HG03175 (cell line): Measurements from ENCODE around the gene OGFR.
"Not testable (repeated sequence)": the region's sequence is repeated elsewhere in the genome, so short reads cannot be mapped to it uniquely, and the experiment has no call there.

Experiments used
- ATAC-seq: cut with Tn5 transposase; IDR thresholded peaks from one replicate; pipeline ENCODE4 v1.9.1; 2021; ENCODE audit warnings: mild to moderate bottlenecking, moderate library complexity; ENCODE audit not compliant: unreplicated experiment

Gene OGFR

DNA sequence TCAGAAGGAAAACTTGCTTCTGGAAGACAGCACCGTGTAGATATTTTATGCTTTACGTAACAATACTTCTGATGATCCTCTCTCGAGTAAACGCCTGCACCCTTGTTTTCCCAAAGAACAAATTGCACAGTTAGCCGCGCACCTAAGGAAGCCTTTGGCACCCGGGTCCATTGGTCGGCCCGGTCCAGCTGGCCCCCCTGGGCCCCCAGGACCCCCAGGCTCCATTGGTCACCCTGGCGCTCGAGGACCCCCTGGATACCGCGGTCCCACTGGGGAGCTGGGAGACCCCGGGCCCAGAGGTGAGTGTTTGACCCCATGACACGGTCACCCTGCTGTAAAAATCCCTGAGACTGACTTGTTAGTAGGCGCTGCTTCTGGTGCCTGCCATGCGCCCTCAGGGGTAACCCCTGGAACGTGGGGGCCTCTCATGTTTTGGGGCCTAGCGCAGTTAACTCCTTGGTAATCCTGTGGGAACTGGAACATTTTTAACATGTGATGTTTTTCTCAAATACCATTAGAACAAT lies 32.4 kb downstream of the OGFR start:
- no peak for ATAC-seq

DNA sequence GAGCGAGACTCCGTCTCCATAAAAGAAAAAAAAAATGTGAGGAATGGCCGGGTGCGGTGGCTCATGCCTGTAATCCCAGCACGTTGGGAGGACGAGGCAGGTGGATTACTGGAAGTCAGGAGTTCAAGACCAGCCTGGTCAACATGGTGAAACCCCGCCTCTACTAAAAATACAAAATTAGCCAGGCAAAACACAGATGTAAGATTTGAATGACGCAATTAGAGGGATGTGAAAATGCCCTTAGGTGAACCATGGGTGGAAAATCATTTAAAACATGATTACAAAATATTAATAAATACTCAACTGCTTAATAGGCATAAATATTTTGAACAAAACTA lies 33.1 kb downstream of the OGFR start:
- peak; percentile 11 for ATAC-seq

DNA sequence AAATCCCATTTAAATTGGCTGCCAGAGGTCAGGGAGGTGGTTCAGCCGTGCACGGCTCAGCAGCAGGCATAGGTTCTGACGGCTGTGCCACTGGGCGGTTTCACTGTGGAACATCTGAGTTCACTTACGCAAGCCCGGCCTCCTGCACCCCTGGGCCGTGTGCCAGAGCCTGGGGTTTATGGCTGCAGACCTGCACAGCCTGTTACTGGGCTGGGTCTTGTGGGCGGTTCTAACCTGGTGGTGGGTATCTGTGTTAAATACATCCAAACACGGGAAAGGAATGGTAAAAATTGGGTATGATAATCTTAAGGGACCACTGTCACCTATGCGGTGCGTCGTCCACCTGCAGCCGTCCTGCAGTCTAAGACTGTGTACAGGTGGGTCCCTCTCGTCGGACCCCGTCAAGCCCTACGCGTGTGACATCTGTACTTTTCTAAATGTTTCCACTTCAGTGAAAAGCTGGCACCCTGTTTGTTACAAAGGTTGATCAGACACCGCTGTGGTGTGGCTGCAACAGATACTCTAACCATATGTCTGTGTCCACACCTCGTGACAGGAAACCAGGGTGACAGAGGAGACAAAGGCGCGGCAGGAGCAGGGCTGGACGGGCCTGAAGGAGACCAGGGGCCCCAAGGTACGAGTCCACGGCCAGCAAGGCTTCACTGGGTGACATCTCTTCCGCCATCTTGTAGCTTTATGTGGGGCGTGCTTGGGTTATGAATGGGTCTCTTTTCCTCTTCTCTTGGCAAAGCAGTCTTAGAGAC lies 33.7 kb downstream of the OGFR start:
- ATAC-seq = peak; percentile 89

DNA sequence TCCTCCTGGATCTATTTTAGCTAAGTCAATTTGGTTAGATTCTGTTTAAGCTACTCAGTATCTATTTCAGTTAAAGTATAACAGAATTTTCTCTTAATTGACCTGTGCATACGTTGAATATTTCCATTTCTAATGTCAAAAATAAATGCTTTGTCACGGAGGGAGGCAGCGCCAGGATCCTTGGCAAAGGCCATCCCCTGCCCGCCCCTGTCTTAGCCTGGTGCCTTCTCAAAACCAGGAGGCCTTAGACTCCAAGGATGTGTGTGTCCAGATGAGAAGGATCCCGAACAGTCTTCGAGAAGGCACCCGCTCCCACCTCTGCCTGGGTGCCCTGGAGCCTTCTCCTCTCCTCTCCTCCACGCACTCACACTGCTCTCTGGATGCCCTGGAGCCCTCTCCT lies 34.6 kb downstream of the OGFR start:
- ATAC-seq = no peak

DNA sequence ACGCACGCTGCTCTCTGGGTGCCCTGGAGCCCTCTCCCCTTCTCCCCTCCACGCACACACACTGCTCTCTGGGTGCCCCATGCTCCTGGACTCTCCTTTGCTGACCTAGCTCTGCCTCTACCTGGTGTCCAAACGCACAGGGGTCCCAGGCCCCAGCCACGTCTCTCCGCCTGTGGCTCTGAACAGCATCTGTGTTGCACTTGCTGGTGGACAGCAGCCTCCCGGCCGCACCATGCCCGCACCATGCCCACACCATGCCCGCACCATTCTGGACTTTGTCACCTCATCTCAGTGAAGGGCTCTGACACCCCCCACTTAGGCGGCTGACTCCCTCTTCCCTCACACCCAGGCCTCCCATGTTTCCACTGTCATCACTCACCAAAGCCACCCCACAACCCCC lies 35.2 kb downstream of the OGFR start:
- no peak for ATAC-seq

DNA sequence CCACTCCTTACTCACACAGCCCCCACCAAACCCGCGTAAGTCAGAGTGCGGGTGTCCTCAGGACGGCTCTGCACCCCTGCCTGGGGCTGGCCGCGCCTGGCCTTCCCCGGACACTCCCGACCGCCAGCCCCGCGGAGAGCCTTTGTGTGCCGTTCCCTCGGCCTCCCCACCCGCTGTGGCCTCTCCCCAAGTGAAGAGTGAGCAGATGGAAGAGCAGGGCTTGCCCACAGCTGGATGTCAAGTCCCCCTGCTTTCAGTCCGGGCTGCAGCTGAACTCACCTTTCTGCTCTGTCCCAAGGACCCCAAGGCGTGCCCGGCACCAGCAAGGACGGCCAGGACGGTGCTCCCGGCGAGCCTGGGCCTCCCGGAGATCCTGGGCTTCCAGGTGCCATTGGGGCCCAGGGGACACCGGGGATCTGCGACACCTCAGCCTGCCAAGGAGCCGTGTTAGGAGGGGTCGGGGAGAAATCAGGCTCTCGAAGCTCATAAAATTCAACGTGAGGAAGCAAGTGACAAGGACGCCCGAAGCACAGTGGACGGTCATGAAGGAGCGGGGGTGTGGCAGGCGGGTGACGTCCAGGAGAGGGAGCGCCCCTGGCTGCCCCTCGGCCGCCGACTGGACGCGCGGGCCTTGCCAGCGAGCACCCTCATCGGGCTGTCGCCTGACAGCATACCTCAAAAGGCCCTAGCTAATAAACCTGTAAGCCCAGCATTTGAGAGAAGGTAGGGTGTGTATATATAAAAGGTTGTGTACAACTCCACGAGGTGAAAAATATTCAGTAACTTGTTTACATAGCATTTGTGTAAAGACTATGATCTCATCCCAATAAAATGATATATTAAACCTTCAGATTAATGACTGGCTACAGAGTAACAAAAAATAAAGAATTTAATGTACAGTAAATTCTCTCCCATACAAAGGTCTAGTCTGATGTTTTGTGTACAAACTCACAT lies 35.9 kb downstream of the OGFR start:
- no peak for ATAC-seq

DNA sequence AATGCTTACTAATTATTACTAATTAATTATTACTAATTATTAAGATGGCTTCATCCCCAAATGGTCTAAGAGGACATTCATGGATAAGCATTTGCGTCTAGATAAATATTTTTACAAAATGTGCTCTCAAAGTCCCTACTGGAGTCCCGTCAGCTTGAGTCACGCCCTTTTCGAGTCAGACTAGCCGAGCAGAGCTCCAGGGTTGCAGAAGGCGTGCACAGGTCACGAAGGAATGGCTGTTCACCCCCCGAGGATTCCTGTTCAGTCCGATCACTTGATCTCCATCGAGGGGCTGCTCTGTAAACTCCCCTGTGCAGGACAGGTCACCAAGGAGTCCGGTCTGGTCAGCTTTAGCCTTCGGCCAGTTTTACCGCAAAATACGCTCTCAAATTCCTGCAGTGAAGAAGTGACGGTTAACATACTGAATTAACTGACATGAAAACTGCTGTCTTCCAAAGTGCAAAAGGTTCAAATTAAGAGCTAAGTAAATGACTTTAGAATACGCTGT lies 37.1 kb downstream of the OGFR start:
- ATAC-seq = no peak

DNA sequence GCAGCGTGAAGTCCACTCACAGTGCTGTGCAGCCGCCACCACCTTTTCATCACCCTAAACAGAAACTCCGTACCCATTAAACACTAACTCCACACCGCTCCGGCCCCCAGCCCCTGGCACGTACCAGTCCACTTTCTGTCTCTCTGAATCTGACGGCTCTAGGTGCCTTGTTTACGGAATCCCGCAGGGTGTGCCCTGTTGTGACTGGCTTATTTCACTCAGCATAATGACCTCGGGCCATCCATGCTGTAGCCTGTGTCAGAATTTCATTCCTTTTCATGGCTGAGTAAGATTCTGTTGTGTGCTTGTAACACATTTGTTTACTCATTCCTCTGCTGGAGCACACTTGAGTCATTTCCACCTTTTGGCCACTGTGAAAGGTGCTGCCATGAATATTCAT lies 39.0 kb downstream of the OGFR start:
- no peak for ATAC-seq

DNA sequence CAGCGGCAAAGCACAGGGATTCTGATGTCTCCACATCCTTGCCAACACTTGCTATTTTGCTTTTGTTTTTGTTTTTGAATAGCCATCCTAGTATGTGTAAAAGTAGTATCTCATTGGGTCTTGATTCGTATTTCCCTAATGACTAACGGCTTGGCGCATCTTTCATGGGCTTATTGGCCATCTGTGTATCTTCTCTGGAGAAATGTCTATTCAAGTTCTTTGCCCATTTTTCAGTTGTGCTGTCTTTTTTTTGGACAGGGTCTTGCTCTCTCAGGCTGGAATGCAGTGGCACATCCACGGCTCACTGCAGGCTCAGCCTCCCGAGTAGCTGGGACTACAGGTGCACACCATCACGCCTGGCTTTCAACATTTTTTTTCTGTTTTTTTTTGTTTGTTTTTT lies 39.5 kb downstream of the OGFR start:
- no peak for ATAC-seq

DNA sequence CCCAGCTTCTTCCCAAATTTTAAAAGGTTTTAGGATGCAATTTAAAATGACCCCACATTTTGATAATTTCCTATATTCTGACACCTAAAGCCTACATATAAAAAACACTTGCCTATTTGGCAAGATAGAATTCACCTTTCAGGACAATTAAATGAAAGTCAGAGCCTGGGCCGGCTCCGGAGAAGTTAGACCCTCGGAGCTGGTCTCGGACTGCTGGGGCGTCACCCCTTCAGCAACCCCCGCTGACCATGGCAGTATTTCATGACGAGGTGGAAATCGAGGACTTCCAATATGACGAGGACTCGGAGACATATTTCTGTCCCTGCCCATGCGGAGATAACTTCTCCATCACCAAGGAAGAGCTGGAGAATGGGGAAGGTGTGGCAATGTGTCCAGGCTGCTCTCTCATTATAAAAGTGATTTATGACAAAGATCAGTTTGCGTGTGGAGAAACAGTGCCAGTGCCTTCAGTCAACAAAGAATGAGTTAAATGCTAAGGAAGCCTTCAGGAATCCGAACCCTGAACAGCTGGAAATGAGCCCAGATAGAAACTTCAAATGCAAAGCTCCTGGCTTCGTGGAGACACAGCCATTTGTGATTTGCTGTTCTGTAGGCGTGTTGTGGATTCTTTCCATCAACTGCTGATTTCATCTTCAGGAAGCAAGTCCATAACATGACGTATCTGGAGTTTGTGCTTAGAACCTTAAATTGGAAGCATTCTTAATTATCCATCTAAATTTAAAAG lies 41.0 kb downstream of the OGFR start:
- ATAC-seq = no peak

DNA sequence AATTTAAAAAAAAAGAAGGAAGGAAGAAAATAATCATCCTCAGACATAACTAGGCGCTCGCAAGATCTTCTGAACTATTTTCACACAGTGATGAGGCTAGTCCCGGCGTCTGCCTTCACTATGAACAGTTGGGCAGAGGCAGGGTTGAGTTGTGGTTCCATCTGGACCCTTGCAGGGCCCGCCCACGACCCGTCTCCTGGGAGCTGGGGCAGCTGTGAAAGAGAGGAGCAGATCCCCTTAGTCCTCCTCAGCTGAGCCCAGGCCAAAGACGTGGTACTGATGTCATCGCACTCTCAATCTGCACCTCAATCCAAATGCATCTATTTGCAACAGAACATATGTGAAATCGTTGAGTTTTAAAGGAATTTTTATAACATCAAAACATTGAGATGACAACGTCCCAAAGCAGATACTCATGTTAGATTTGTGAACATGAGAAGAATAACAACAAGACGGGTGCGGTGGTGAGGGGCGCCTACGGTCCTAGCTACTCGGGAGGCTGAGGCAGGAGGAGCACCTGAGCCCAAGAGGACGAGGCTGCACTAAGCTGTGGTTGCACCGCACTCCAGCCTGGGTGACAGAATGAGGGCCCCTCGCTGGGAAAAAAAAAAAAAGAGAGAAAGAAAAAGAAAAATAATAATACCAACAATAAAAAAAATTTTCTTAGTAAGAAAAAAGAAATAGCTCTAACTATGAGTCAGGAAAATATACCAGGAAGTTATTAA lies 41.7 kb downstream of the OGFR start:
- no peak for ATAC-seq

DNA sequence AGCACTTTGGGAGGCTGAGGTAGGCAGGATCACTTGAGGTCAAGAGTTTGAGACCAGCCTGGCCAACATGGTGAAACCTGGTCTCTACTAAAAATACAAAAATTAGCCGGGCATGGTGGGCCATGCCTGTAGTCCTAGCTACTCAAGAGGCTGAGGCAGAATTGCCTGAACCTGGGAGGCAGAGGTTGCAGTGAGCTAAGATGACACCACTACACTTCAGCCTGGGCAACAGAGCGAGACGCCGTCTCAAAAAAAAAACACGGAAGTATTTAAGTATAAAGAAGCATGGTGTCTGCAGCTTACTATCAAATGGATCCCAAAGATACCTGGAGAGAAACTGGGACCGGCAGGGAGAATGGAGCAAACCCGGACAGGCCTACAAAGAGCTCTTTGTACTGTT lies 44.3 kb downstream of the OGFR start:
- not testable (repeated sequence) for ATAC-seq

DNA sequence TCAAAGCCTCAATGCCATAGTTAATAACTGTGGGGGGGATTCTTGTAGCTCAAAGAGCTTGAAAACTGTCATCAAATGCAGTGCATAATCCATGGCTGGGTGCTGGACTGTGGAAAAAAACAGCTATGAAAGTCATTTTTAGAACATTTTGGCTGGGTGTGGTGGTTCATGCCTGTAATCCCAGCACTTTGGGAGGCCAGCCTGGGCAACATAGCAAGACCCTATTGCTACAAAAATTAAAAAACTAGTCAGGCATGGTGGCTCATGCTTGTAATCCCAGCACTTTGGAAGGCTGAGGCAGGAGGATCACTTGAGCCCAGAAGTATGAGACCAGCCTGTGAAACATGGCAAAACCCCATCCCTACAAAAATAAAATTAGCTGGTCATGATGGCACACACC lies 44.8 kb downstream of the OGFR start:
- ATAC-seq = no peak

DNA sequence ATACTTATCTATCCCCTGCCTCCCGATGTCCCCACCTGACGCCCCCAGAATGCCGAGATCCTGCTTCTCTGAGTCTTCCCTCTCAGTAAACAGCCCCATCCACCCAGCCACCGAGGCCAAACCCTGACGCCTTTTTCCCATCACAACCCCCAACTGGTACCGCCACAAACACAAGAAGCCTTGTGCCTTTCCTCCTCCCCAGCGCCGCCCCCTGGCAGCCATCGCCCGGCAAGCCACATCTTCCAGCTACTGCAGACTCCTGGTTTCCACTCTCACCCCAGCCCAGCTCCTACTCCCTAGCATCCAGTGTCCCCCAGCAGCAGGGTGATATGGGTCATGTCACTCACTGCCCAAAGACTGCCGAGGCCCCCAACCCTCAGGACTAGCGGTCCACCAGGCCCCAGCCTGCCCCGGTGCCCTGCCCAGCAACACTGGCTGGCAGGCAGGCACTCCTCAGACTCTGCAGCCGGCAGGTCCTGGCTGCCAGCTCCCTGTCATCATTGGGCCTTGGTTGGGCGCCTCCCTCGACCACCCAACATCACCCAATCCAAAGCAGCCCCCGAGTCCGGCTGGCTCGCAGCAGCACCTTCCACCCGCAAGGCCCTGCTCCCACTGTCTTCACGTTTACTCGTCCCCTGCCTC lies 45.8 kb downstream of the OGFR start:
- no peak for ATAC-seq

DNA sequence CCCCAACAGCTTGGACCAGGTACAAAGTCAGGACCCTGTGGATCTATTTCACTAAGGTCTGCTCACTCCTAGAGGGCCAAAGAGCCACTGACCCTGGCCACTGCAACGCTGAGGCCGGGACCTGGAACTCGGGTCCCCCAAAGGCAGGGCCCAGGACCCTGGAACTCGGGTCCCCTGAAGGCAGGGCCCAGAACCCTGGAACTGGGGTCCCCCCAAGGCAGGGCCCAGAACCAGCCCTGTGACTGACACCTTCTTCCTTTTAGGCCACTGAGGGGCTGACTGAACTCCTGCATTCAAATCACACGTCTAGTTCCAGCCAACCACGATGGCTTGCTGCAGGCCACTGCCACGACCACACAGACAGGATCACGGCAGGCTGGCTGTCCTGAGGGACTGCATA lies 47.6 kb downstream of the OGFR start:
- ATAC-seq = no peak

DNA sequence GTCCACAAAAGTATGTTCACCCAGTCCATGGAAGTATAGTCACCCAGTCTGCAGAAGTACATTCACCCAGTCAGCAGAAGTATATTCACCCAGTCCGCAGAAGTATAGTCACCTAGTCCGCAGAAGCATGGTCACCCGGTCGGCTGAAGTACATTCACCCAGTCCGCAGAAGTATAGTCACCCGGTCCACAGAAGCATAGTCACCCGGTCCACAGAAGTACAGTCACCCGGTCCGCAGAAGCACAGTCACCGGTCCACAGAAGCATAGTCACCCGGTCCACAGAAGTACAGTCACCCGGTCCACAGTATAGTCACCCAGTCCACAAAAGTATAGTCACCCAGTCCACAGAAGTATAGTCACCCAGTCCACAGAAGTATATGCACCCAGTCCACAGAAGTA lies 48.2 kb downstream of the OGFR start:
- no peak for ATAC-seq

DNA sequence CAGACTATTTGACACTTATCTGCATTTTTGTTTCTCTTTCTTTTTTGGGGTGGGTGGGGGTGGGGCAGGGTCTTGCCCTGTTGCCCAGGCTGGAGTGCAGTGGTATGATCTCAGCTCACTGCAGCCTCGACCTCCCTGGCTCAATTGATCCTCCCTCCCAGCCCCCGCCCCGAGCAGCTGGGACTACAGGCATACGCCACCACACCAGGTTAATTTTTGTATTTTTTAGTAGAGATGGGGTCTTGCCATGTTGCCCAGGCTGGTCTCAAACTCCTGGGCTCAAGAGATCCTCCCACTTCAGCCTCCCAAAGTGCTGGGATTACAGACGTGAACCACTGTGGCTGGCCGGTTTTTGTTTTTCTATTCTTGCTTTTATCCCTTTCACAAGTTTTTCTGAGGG lies 48.7 kb downstream of the OGFR start:
- ATAC-seq = not testable (repeated sequence)

DNA sequence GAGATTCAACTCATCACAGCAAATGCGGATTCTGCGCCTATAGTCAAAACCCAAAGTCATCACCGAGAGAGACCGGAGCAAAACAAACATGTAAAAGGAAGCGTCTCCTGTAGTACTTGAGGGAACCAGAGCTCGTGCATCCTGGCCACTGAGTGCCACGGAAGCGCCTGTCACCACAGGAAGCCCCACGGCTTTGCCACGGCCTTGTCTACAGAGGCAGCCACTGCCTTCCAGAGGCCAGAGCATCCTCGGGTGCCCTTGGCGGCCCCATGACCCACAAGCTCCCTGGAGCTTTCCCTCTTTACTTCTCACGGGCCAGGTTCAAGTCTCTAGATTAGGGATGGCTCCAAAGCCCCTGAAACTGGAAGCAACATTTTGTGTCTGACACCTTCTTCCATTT lies 49.5 kb downstream of the OGFR start:
- no peak for ATAC-seq

DNA sequence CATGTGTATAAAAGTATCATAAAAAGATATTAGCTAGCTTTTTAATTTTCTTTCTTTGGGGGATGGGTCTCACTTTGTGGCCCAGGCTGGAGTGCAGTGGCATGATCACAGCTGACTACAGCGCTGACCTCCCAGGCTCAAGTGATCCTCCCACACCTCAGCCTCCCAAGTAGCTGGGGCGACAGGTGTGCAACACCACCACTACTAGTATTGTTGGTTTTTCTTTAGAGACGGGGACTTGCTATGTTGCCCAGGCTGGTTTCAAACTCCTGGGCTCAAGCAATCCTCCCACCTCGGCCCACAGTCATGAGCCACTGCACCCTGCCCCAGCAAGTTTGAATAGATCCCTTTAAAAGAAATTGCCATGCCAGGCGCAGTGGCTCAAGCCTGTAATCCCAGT lies 50.5 kb downstream of the OGFR start:
- no peak for ATAC-seq
